CD4-positive, alpha-beta T cell (primary cell): ENCODE results near the gene NR1D1. TPM values are rescaled to one million over a fixed set of nuclear protein-coding genes. Genes with fewer than 3 reads are reported as not detected.

Experiments
- ATAC-seq: fragments of 200-7000 bp; cut with Tn5 transposase; one replicate; pipeline ENCODE4 v1.10.0; 2022; ENCODE audit warnings: mild to moderate bottlenecking; ENCODE audit not compliant: poor library complexity
- CTCF ChIA-PET: fragments of 350-600 bp; sonication (Branson Sonifier 250); formaldehyde crosslinking; loops from one replicate; lab custom pipeline; 2021; ENCODE audit warnings: antibody characterized with exemption, inconsistent platforms; lab: Charles Lee
- POLR2A ChIA-PET: fragments of 350-600 bp; sonication (Branson Sonifier 250); formaldehyde crosslinking; loops from one replicate; lab custom pipeline; 2021; ENCODE audit warnings: antibody characterized with exemption, inconsistent platforms; lab: Charles Lee
- DNase-seq, 14 experiments: peaks; one replicate each; pipeline ENCODE4 v3.0.0-alpha.2; 2013 to 2020; ENCODE audit warnings: mixed read lengths in 2 of 14
- H3K27ac ChIP-seq, 2 donors: one replicate each; pipeline versions ENCODE4 v1.5.1 to v1.7.0; 2013; ENCODE audit warnings: low read length in 2 of 2, low read depth in 1 of 2, mild to moderate bottlenecking in 1 of 2
- H3K27me3 ChIP-seq, 2 experiments: 1 replicate in 1 of 2; 2 replicates in 1 of 2; pipeline versions ENCODE4 v1.6.1 to v1.7.0; 2013; ENCODE audit warnings: low read length in 2 of 2, control low read depth in 1 of 2, mild to moderate bottlenecking in 1 of 2, moderate library complexity in 1 of 2; ENCODE audit not compliant: insufficient read depth in 2 of 2, control insufficient read depth in 1 of 2
- H3K36me3 ChIP-seq: one replicate; pipeline ENCODE4 v1.6.1; 2013; ENCODE audit warnings: low read length, control low read depth; ENCODE audit not compliant: insufficient read depth
- H3K4me1 ChIP-seq: one replicate; pipeline ENCODE4 v1.6.1; 2013; ENCODE audit warnings: low read length, control low read depth; ENCODE audit not compliant: insufficient read depth
- H3K4me3 ChIP-seq: one replicate; pipeline ENCODE4 v1.5.1; 2013; ENCODE audit warnings: mild to moderate bottlenecking, low read length, moderate library complexity
- H3K9me3 ChIP-seq, 2 experiments: 1 replicate in 1 of 2; 2 replicates in 1 of 2; pipeline versions ENCODE4 v1.6.1 to v1.7.0; 2013; ENCODE audit warnings: low read length in 2 of 2, mild to moderate bottlenecking in 2 of 2, control low read depth in 1 of 2, moderate library complexity in 1 of 2; ENCODE audit not compliant: control insufficient read depth in 1 of 2, insufficient read depth in 1 of 2
- H3K27ac Mint-ChIP-seq: one replicate; pipeline ENCODE4 v1.8.0; 2020; ENCODE audit warnings: mixed read lengths
- H3K27me3 Mint-ChIP-seq: one replicate; pipeline ENCODE4 v1.8.0; 2021; ENCODE audit warnings: mixed read lengths
- H3K36me3 Mint-ChIP-seq: one replicate; pipeline ENCODE4 v1.8.0; 2021; ENCODE audit warnings: low read depth, mixed read lengths
- H3K4me1 Mint-ChIP-seq: one replicate; pipeline ENCODE4 v1.8.0; 2021; ENCODE audit warnings: low read depth, mixed read lengths
- H3K4me3 Mint-ChIP-seq: one replicate; pipeline ENCODE4 v1.8.0; 2020; ENCODE audit warnings: mild to moderate bottlenecking, mixed read lengths
- H3K9me3 Mint-ChIP-seq: one replicate; pipeline ENCODE4 v1.8.0; 2020; ENCODE audit warnings: mixed read lengths
- intact Hi-C, 2 experiments: fragments of 100-400 bp; cut with DNase I in 1 of 2; cut with micrococcal nuclease in 1 of 2; formaldehyde crosslinking; loops; one replicate each; pipeline versions ENCODE4 v1.15.1 to v1.9.0; 2023 to 2025; cut with DNase I, micrococcal nuclease
- total RNA-seq, 174 experiments: library from RNA in 2 of 174; stranded (reverse) in 2 of 174; gene quantifications; one replicate each; pipeline ENCODE4 v1.2.3 and lab custom pipeline; 2021 to 2026
- TF ChIP-seq, protein P1 (sequence below): fragments of 200-600 bp; IDR thresholded peaks from one replicate; pipeline ENCODE4 v1.8.0; 2022; ENCODE audit warnings: antibody characterized with exemption, mild to moderate bottlenecking

Gene NR1D1
- total RNA-seq, 2 experiments from 2014 or later, result 29.6 to 34.1 TPM

DNA sequence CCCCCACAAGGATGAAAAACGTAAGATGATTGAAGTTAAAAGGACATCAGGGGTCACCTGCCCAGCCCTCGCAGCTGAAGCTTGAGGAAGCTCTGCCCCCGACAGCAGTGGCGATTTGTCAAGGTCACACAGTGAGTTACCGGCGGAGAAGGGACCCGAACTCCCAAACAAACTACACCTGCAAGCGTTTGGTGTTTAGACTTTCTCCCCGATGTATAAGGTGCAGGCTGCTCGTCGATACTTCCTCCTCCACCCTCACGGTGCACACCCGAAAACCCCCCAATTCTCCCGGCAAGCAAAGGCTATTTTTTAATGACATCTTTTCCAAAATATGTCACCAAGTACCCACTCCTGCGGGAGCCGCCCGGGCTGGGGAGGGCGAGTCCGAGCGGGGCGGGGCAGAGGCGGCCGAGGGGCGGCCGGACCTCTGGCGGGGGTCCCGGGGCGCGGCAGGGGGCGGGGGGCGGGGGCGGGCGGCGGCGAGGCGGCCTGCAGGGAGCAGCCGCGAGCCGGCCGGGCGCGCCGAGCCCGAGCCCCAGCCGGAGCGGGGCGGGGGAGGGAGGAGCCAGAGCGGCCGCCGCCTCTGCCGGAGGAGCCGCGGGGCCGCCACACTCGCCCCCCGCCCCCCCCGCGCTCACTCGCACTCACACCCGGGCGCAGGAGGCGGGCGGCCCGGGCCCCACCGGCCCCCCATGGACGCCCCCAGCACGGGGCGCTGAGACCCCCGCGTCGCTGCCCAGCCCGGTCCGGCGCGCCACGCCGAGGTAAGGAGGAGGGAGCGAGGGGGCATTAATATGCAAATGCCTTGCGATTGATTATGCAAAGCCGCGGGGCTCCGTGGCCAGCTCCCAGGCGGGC lies 37.8 kb downstream of the NR1D1 start, which contains the start of gene THRA:
Gene THRA, plus strand, starts transcription at position 637 of the 858 bp plus-strand sequence. CDS start 11,524 bp downstream, outside the sequence.
- peak within 1 kb of the TSS in 1 of 2 donors; percentile 69 for H3K27ac ChIP-seq
- intact Hi-C loops, result loop anchor here (1.0 to 5.0 kb wide), 8 partner anchors 13 to 106 kb away; partner anchors contain the start of gene CASC3 (in 1 of the 2)
- no peaks in the 10 kb centered on the region for H3K36me3 ChIP-seq
- ChIA-PET POLR2A (interaction anchor here (0.6 to 4.8 kb wide), 12 partner anchors 8 to 78 kb away, joined by 3 to 48 read pairs (median 6); partner anchors contain the start of genes CASC3, MED24 and NR1D1), CTCF (interaction anchor here (0.8 to 5.8 kb wide), 10 partner anchors 8 to 129 kb away, joined by 3 to 38 read pairs (median 6); partner anchors contain the start of gene MED24)
- Mint-ChIP-seq H3K36me3 (peaks cover 12% of the 10 kb centered on the region), H3K27me3 (no peaks in the 10 kb centered on the region), H3K27ac (peak within 1 kb of the TSS; percentile 96), H3K4me3 (peak within 1 kb of the TSS; percentile 93), H3K4me1 (peaks cover 50% of the 10 kb centered on the region), H3K9me3 (no peaks in the 10 kb centered on the region)
- peak within 1 kb of the TSS; percentile 86 for H3K4me3 ChIP-seq
- DNase-seq (peak; percentile 44 to 90 (median 72)), ATAC-seq (peak; percentile 88)
- peaks cover 0 to 6% of the 10 kb centered on the region in 2 experiments for H3K27me3 ChIP-seq
- TF ChIP-seq, protein P1, sequence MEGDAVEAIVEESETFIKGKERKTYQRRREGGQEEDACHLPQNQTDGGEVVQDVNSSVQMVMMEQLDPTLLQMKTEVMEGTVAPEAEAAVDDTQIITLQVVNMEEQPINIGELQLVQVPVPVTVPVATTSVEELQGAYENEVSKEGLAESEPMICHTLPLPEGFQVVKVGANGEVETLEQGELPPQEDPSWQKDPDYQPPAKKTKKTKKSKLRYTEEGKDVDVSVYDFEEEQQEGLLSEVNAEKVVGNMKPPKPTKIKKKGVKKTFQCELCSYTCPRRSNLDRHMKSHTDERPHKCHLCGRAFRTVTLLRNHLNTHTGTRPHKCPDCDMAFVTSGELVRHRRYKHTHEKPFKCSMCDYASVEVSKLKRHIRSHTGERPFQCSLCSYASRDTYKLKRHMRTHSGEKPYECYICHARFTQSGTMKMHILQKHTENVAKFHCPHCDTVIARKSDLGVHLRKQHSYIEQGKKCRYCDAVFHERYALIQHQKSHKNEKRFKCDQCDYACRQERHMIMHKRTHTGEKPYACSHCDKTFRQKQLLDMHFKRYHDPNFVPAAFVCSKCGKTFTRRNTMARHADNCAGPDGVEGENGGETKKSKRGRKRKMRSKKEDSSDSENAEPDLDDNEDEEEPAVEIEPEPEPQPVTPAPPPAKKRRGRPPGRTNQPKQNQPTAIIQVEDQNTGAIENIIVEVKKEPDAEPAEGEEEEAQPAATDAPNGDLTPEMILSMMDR, result no peak
- H3K9me3 ChIP-seq, result no peaks in the 10 kb centered on the region
- peaks cover 49% of the 10 kb centered on the region for H3K4me1 ChIP-seq

GRCh38 chr17:40061609-40062038 lies 38.8 kb downstream of the NR1D1 start:
- Mint-ChIP-seq H3K9me3 (no peaks in the 10 kb centered on the region), H3K4me1 (peaks cover 40% of the 10 kb centered on the region), H3K36me3 (peaks cover 12% of the 10 kb centered on the region), H3K27ac (peak overlapping the region; percentile 62), H3K27me3 (no peaks in the 10 kb centered on the region), H3K4me3 (peak overlapping the region; percentile 88)
- Histone ChIP-seq H3K9me3 (no peaks in the 10 kb centered on the region), H3K27me3 (peaks cover 0 to 6% of the 10 kb centered on the region in 2 experiments), H3K36me3 (no peaks in the 10 kb centered on the region), H3K27ac (no peak overlapping the region), H3K4me1 (peaks cover 39% of the 10 kb centered on the region), H3K4me3 (no peak overlapping the region)
- ChIA-PET POLR2A (interaction anchor here (1.3 to 4.8 kb wide), 4 partner anchors 14 to 50 kb away, joined by 3 to 48 read pairs (median 26); partner anchors contain the start of gene NR1D1), CTCF (interaction anchor here (1.0 to 5.8 kb wide), 4 partner anchors 14 to 130 kb away, joined by 3 to 38 read pairs (median 8); no protein-coding TSS in a partner anchor)
- DNase-seq (no peak), ATAC-seq (no peak)
- TF ChIP-seq, protein P1, result no peak
- intact Hi-C loops, result loop anchor here (1.0 to 5.0 kb wide), 8 partner anchors 14 to 107 kb away; partner anchors contain the start of gene CASC3 (in 1 of the 2)

DNA sequence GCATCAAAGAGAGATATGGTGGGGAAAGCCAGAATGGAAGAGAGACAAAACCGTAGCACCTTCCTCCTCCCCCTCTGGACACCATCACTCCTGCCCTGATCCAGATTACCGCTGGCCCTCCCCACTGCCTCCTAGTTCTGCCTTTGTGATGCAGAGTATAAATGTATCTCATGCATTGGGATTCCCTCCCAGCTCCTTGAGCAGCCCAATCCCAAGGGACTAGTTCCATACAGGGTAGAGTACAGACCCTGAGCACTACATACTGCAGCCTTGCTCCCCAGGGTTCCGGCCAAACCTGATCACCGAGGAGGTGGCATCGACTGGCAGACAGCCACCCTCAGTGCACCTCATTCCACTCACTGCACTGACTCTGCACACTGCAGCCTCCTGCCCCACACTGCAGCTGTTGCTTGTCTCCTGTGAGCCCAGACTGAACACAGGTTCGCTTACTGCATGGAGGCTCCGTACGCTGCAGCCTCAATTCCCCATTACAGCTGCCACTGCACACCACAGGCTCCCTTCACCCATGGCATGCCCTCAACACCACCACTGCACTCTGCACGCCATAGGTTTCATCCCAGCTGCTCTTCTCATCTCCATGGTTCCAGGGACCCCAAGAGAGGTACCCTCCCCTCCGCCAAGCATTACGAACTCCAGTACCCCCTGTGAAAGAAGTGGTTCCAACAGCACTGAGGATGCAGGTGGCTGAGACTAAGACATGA lies 39.3 kb downstream of the NR1D1 start:
- intact Hi-C loops, result loop anchor here in 1 of 2 experiments (5.0 kb wide), 2 partner anchors 36 to 51 kb away; no protein-coding TSS in a partner anchor
- POLR2A ChIA-PET, result interaction anchor here (1.3 to 4.8 kb wide), 3 partner anchors 38 to 51 kb away, joined by 3 to 48 read pairs (median 34); partner anchors contain the start of gene NR1D1
- H3K4me3 Mint-ChIP-seq, result peak overlapping the region; percentile 88
- no peak overlapping the region for H3K27ac ChIP-seq
- no peaks in the 10 kb centered on the region for H3K36me3 ChIP-seq
- H3K4me1 Mint-ChIP-seq, result peaks cover 34% of the 10 kb centered on the region
- TF ChIP-seq, protein P1, result no peak
- H3K27ac Mint-ChIP-seq, result no peak overlapping the region
- H3K4me1 ChIP-seq, result peaks cover 37% of the 10 kb centered on the region
- peaks cover 0 to 6% of the 10 kb centered on the region in 2 experiments for H3K27me3 ChIP-seq
- DNase-seq (no peak), ATAC-seq (no peak)
- no peaks in the 10 kb centered on the region for H3K27me3 Mint-ChIP-seq
- peaks cover 12% of the 10 kb centered on the region for H3K36me3 Mint-ChIP-seq
- H3K9me3 ChIP-seq, result no peaks in the 10 kb centered on the region
- no peak overlapping the region for H3K4me3 ChIP-seq
- H3K9me3 Mint-ChIP-seq, result no peaks in the 10 kb centered on the region
- CTCF ChIA-PET, result interaction anchor here (0.6 to 5.8 kb wide), 5 partner anchors 14 to 108 kb away, joined by 3 to 38 read pairs (median 4); no protein-coding TSS in a partner anchor
